GM21717 (cell line): ENCODE results near the gene HAGH.

Experiments
- ATAC-seq: cut with Tn5 transposase; IDR thresholded peaks from one replicate; pipeline ENCODE4 v1.9.1; 2021; ENCODE audit warnings: mild to moderate bottlenecking, moderate library complexity; ENCODE audit not compliant: unreplicated experiment

The HAGH gene

GRCh38 chr16:1788095-1788707 is 38.4 kb downstream of the HAGH start:
- ATAC-seq, result no peak

GRCh38 chr16:1787322-1788094 is 39.1 kb downstream of the HAGH start:
- ATAC-seq, result no peak

- no peak for ATAC-seq
Observed at GRCh38 chr16:1787056-1787321, 39.6 kb downstream of the HAGH start.

- ATAC-seq, result no peak
Observed at GRCh38 chr16:1786242-1787055, 40.2 kb downstream of the HAGH start.

GRCh38 chr16:1785846-1786170 is 40.8 kb downstream of the HAGH start:
- ATAC-seq, result no peak

- ATAC-seq, result no peak
Observed at GRCh38 chr16:1784977-1785845, 41.4 kb downstream of the HAGH start.

- peak; percentile 72 for ATAC-seq
Observed at GRCh38 chr16:1782408-1783264, 44.0 kb downstream of the HAGH start, which contains the start of the genes NUBP2 and SPSB3. NUBP2 (plus strand) TSS chr16:1782960; CDS start chr16:1783021, 61 bp downstream. SPSB3 (minus strand) TSS chr16:1782571; CDS start chr16:1781483, 1,088 bp downstream.

- ATAC-seq, result no peak
Observed at GRCh38 chr16:1781758-1782407, 44.7 kb downstream of the HAGH start.

GRCh38 chr16:1781254-1781653 is 45.4 kb downstream of the HAGH start:
- ATAC-seq, result no peak

GRCh38 chr16:1780677-1781072 is 46.0 kb downstream of the HAGH start:
- ATAC-seq, result no peak

- no peak for ATAC-seq
Observed at GRCh38 chr16:1779741-1780676, 46.6 kb downstream of the HAGH start.

- no peak for ATAC-seq
Observed at GRCh38 chr16:1779234-1779701, 47.4 kb downstream of the HAGH start.

- ATAC-seq, result no peak
Observed at GRCh38 chr16:1778200-1779179, 48.1 kb downstream of the HAGH start.

- ATAC-seq, result no peak
Observed at GRCh38 chr16:1777375-1778199, 49.0 kb downstream of the HAGH start.

GRCh38 chr16:1776991-1777374 is 49.6 kb downstream of the HAGH start:
- ATAC-seq, result no peak

- ATAC-seq, result no peak
Observed at GRCh38 chr16:1776672-1776955, 50.0 kb downstream of the HAGH start.
